ENCODE measurements around the gene NRP1. TPM values are rescaled to one million over a fixed set of nuclear protein-coding genes. Genes with fewer than 3 reads are reported as not detected.
"Not testable (repeated sequence)": the region's sequence is repeated elsewhere in the genome, so short reads cannot be mapped to it uniquely, and the experiment has no call there.

NRP1 gene
- total and polyA plus RNA-seq, 4 donors: 18.5 to 188 (median 71.7) TPM

GRCh38 chr10:33224251-33224965, 110.1 kb downstream of the NRP1 start:
- Histone ChIP-seq H3K4me1 (ENCODE audit: control insufficient read depth in 5 of 5, insufficient read depth in 5 of 5, low read length in 5 of 5) (peaks cover 0 to 20% (median 0%) of the 10 kb centered on the region in 5 donors), H3K36me3 (ENCODE audit: control insufficient read depth in 4 of 4, insufficient read depth in 4 of 4, low read length in 4 of 4) (peaks cover 28 to 57% (median 42%) of the 10 kb centered on the region in 4 donors), H3K4me3 (no peak overlapping the region), H3K9me3 (ENCODE audit: control insufficient read depth in 4 of 4, insufficient read depth in 3 of 4, low read length in 3 of 4) (peaks cover 0 to 1% (median 0%) of the 10 kb centered on the region in 4 donors), H3K27me3 (ENCODE audit: control insufficient read depth in 3 of 3, insufficient read depth in 3 of 3, low read length in 2 of 3) (no peaks in the 10 kb centered on the region), H3K9ac (ENCODE audit: insufficient read depth in 1 of 2, low read length in 2 of 2) (no peak overlapping the region), H3K27ac (ENCODE audit: low read depth in 1 of 2, low read length in 1 of 2) (no peak overlapping the region)
- DNase-seq (no peak), ATAC-seq (ENCODE audit: insufficient read depth, low FRiP score) (no peak)
- TF ChIP-seq, protein P1, sequence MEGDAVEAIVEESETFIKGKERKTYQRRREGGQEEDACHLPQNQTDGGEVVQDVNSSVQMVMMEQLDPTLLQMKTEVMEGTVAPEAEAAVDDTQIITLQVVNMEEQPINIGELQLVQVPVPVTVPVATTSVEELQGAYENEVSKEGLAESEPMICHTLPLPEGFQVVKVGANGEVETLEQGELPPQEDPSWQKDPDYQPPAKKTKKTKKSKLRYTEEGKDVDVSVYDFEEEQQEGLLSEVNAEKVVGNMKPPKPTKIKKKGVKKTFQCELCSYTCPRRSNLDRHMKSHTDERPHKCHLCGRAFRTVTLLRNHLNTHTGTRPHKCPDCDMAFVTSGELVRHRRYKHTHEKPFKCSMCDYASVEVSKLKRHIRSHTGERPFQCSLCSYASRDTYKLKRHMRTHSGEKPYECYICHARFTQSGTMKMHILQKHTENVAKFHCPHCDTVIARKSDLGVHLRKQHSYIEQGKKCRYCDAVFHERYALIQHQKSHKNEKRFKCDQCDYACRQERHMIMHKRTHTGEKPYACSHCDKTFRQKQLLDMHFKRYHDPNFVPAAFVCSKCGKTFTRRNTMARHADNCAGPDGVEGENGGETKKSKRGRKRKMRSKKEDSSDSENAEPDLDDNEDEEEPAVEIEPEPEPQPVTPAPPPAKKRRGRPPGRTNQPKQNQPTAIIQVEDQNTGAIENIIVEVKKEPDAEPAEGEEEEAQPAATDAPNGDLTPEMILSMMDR (IDR thresholded peaks at IDR 0.05; ENCODE audit: control extremely low read depth, extremely low read depth): no peak
- WGBS, 2 donors: 91 to 94% methylated on average over 7 of the region's 7 CpGs

GRCh38 chr10:33223326-33224000, 111.0 kb downstream of the NRP1 start:
- Histone ChIP-seq H3K9me3 (ENCODE audit: control insufficient read depth in 4 of 4, insufficient read depth in 3 of 4, low read length in 3 of 4) (peaks cover 0 to 1% (median 0%) of the 10 kb centered on the region in 4 donors), H3K36me3 (ENCODE audit: control insufficient read depth in 4 of 4, insufficient read depth in 4 of 4, low read length in 4 of 4) (peaks cover 28 to 66% (median 50%) of the 10 kb centered on the region in 4 donors), H3K4me3 (no peak overlapping the region), H3K27me3 (ENCODE audit: control insufficient read depth in 3 of 3, insufficient read depth in 3 of 3, low read length in 2 of 3) (no peaks in the 10 kb centered on the region), H3K9ac (ENCODE audit: insufficient read depth in 1 of 2, low read length in 2 of 2) (no peak overlapping the region), H3K27ac (ENCODE audit: low read depth in 1 of 2, low read length in 1 of 2) (no peak overlapping the region), H3K4me1 (ENCODE audit: control insufficient read depth in 5 of 5, insufficient read depth in 5 of 5, low read length in 5 of 5) (peaks cover 0 to 17% (median 0%) of the 10 kb centered on the region in 5 donors)
- TF ChIP-seq, protein P1 (IDR thresholded peaks at IDR 0.05; ENCODE audit: control extremely low read depth, extremely low read depth): no peak
- no peak for DNase-seq
- WGBS, 2 donors: 82 to 87% methylated on average over 3 of the region's 3 CpGs
- ATAC-seq (ENCODE audit: insufficient read depth, low FRiP score): no peak

DNA sequence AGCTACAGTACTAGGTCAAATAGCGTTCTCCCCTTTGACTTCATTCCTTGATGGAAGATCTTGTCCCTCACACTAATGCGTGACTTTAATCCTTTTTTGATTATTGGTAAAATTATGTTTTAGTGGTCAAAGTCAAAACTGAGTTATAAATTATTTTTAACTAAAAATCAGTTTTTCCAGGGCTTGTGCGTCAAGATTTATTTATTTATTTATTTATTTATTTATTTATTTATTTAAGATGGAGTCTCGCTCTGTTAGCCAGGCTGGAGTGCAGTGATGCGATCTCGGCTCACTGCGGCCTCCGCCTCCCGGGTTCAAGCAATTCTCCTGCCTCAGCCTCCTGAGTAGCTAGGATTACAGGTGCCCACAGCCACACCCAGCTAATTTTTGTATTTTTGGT, 112.2 kb downstream of the NRP1 start:
- H3K9ac ChIP-seq (ENCODE audit: insufficient read depth in 1 of 2, low read length in 2 of 2); H3K4me3 ChIP-seq; H3K27ac ChIP-seq (ENCODE audit: low read depth in 1 of 2, low read length in 1 of 2); H3K27me3 ChIP-seq (ENCODE audit: control insufficient read depth in 3 of 3, insufficient read depth in 3 of 3, low read length in 2 of 3); ATAC-seq (ENCODE audit: insufficient read depth, low FRiP score); H3K9me3 ChIP-seq (ENCODE audit: control insufficient read depth in 4 of 4, insufficient read depth in 3 of 4, low read length in 3 of 4); DNase-seq: not testable (repeated sequence)
- 98 to 99% methylated on average over 9 of the region's 9 CpGs for whole genome bisulfite sequencing, 2 donors
- H3K4me1 ChIP-seq (ENCODE audit: control insufficient read depth in 5 of 5, insufficient read depth in 5 of 5, low read length in 5 of 5): peaks cover 0 to 12% (median 0%) of the 10 kb centered on the region in 5 donors
- peaks cover 28 to 71% (median 49%) of the 10 kb centered on the region in 4 donors for H3K36me3 ChIP-seq (ENCODE audit: control insufficient read depth in 4 of 4, insufficient read depth in 4 of 4, low read length in 4 of 4)

DNA sequence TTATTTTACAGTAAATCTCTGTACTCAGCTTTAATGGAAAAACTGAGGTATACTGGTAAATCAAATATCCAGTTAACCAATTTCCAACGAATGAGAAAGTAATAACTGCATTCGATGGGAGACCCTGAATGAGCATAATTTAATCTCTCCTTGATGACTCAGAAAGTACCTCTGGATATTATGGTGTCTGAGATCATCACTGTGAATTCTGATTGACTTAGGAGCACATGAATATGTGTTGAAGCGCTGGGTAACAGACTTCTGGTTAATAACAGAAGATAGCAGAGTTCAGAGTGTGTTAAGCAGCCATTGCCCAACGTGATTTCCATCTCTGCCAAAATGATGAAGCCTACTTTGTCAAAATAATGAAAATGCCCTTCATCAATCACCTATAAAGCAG, 116.6 kb downstream of the NRP1 start:
- DNase-seq (no peak), ATAC-seq (ENCODE audit: insufficient read depth, low FRiP score) (no peak)
- Histone ChIP-seq H3K27me3 (ENCODE audit: control insufficient read depth in 3 of 3, insufficient read depth in 3 of 3, low read length in 2 of 3) (no peaks in the 10 kb centered on the region), H3K36me3 (ENCODE audit: control insufficient read depth in 4 of 4, insufficient read depth in 4 of 4, low read length in 4 of 4) (peaks cover 19 to 72% (median 36%) of the 10 kb centered on the region in 4 donors), H3K4me1 (ENCODE audit: control insufficient read depth in 5 of 5, insufficient read depth in 5 of 5, low read length in 5 of 5) (peaks cover 0 to 8% (median 0%) of the 10 kb centered on the region in 5 donors), H3K27ac (ENCODE audit: low read depth in 1 of 2, low read length in 1 of 2) (no peak overlapping the region), H3K9me3 (ENCODE audit: control insufficient read depth in 4 of 4, insufficient read depth in 3 of 4, low read length in 3 of 4) (peaks cover 0 to 1% (median 0%) of the 10 kb centered on the region in 4 donors), H3K4me3 (no peak overlapping the region), H3K9ac (ENCODE audit: insufficient read depth in 1 of 2, low read length in 2 of 2) (no peak overlapping the region)
- WGBS, 2 donors: 92 to 93% methylated on average over 4 of the region's 4 CpGs
- TF ChIP-seq, protein P1 (IDR thresholded peaks at IDR 0.05; ENCODE audit: control extremely low read depth, extremely low read depth): no peak

Data from lung (tissue), 12 donors.